Measurements from ENCODE around the gene PLK5. TPM values are rescaled to one million over a fixed set of nuclear protein-coding genes. Genes with fewer than 3 reads are reported as not detected.

The PLK5 gene
- total RNA-seq, 1 donor from 2014 or later = not detected

DNA sequence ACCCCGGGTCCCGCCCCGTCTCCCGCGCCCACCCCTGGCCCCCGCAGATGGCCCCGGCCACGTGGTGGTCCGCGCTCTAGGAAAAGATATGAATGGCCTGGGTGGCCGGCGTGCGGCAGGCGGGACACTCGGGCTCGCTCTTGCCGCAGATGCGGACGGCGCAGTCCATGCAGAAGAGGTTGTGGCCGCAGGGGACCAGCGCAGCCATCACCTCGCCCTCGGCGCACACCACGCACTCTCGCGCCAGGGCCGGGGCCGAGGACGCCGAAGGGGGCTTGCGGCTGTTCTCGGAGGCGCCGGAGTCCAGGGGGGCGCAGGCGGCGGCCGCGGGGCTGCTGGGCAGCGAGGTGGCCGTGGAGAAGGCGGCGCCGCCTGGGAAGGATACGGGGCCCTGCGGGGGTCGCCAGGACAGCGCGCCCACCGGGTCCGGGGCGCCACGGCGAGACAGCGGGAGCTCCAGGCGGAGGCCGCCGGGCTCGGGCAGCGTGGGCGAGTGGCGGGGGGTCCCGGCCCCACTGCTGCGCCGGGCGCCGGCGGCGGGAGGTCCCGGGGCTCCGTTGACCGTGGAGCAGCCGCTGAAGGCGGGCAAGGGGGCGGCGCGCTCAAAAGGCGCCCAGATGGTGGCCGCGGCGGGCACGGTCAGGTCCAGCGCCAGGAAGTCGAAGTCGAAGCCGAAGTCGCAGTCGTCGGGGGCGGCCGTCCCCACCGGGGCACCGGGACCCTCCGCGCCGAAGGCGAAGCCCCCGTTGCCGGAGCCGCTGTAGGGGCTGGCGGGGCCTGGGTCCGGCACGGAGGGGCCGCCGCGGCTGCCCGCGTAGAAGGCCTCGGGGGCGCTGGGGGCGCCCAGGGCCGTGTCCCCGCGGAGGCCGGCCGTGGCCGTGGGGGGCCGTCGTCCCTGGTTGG lies 31.9 kb downstream of the PLK5 start:
- H3K4me3 ChIP-seq (ENCODE audit: low read depth, low read length) = no peak overlapping the region
- DNase-seq (ENCODE audit: low read depth) = no peak
- H3K36me3 ChIP-seq (ENCODE audit: control insufficient read depth, insufficient read depth, low read length) = peaks cover 2% of the 10 kb centered on the region
- no peaks in the 10 kb centered on the region for H3K27me3 ChIP-seq (ENCODE audit: control insufficient read depth, insufficient read depth, low read length)
- TF ChIP-seq, protein P1, sequence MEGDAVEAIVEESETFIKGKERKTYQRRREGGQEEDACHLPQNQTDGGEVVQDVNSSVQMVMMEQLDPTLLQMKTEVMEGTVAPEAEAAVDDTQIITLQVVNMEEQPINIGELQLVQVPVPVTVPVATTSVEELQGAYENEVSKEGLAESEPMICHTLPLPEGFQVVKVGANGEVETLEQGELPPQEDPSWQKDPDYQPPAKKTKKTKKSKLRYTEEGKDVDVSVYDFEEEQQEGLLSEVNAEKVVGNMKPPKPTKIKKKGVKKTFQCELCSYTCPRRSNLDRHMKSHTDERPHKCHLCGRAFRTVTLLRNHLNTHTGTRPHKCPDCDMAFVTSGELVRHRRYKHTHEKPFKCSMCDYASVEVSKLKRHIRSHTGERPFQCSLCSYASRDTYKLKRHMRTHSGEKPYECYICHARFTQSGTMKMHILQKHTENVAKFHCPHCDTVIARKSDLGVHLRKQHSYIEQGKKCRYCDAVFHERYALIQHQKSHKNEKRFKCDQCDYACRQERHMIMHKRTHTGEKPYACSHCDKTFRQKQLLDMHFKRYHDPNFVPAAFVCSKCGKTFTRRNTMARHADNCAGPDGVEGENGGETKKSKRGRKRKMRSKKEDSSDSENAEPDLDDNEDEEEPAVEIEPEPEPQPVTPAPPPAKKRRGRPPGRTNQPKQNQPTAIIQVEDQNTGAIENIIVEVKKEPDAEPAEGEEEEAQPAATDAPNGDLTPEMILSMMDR (IDR thresholded peaks at IDR 0.05; ENCODE audit: insufficient read depth, low read length, severe bottlenecking) = no peak
- FAIRE-seq = no peak

DNA sequence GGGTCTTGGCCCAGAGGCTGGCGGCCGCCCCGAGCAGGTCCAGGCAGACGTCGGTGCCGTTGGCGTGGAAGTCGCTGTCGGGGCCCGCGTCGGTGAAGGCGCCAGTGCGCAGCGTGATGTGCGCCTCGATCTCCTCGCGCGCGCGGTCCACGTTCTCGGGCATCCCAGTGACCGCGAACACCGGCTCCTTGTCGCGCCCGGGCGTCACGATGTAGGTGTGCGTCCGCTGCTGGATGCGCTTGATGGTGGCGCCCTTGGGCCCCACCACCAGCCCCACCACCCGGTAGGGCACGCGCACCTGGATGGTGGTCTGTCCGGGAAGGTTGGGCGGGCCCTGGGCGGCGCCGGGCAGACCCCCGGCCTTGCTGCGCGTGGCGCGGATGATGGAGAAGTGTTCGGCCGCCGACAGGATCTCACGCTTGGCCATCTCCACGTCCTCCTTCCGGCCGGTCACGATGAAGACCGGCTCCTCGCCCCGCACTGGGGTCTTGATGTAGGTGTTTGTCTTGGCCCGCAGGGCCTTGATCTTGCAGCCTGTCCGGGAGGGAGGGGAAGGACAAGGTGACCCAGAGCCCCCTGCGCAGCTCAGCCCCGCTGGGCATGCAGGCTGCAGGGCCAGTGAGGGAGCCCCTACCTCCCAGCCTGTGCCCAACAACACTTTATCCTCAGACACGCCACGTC lies 32.7 kb downstream of the PLK5 start:
- DNase-seq (ENCODE audit: low read depth) (no peak), FAIRE-seq (no peak)
- TF ChIP-seq, protein P1 (IDR thresholded peaks at IDR 0.05; ENCODE audit: insufficient read depth, low read length, severe bottlenecking) = no peak
- H3K36me3 ChIP-seq (ENCODE audit: control insufficient read depth, insufficient read depth, low read length) = peaks cover 2% of the 10 kb centered on the region
- no peaks in the 10 kb centered on the region for H3K27me3 ChIP-seq (ENCODE audit: control insufficient read depth, insufficient read depth, low read length)
- no peak overlapping the region for H3K4me3 ChIP-seq (ENCODE audit: low read depth, low read length)

DNA sequence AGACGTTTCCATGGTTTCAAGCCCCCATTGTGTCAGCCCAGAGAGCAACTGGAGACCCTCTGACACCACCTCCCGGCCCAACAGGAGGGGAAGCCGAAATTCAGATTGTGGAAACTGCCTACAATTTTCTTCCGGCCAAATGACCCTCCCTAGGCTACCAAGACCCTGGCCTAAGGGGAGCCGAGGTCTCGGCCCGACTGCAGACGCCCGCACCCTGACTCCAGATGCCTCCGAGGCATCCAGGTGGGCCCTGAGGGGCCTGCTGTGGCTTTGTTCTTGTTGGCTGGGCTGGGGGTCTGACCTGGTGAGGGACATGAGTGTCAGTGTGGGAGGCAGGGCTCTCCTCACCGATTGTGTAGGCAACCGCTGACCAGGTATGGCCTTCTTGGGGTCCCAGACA lies 34.7 kb downstream of the PLK5 start:
- no peaks in the 10 kb centered on the region for H3K27me3 ChIP-seq (ENCODE audit: control insufficient read depth, insufficient read depth, low read length)
- TF ChIP-seq, protein P1 (IDR thresholded peaks at IDR 0.05; ENCODE audit: insufficient read depth, low read length, severe bottlenecking) = no peak
- H3K36me3 ChIP-seq (ENCODE audit: control insufficient read depth, insufficient read depth, low read length) = peaks cover 2% of the 10 kb centered on the region
- DNase-seq (ENCODE audit: low read depth) (no peak), FAIRE-seq (no peak)
- no peak overlapping the region for H3K4me3 ChIP-seq (ENCODE audit: low read depth, low read length)

DNA sequence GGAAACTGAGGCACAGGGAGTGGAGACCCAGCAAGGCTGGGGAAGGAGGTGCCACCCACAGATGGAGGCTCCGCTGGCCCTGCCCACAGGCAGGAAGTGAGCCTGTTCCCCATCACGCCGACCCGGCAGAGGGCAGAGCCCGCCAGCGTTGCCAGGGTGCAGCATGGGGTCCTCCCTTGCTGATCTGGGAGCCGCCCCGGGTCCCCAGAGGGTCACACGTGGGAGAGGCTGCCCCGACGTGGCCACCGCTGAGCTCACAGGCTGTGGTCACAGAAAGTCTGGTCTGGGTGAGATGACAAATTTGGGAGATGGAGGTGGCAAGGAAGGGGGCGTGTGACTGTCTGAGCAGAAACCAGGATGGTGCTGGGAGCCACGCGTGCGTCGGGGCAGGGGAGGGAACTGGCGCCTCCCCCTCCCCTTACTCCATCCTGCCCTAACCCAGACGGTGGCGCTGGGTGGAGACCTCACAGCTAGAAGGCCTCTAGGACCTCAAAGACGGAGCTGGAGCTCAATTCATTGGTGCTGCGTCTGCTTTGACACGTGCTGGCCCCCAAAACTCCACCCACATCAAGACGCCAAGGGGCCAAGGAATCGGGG lies 36.5 kb downstream of the PLK5 start:
- Histone ChIP-seq H3K36me3 (ENCODE audit: control insufficient read depth, insufficient read depth, low read length) (peaks cover 3% of the 10 kb centered on the region), H3K4me3 (ENCODE audit: low read depth, low read length) (no peak overlapping the region), H3K27me3 (ENCODE audit: control insufficient read depth, insufficient read depth, low read length) (no peaks in the 10 kb centered on the region)
- TF ChIP-seq, protein P1 (IDR thresholded peaks at IDR 0.05; ENCODE audit: insufficient read depth, low read length, severe bottlenecking) = no peak
- FAIRE-seq (no peak), DNase-seq (ENCODE audit: low read depth) (no peak)

DNA sequence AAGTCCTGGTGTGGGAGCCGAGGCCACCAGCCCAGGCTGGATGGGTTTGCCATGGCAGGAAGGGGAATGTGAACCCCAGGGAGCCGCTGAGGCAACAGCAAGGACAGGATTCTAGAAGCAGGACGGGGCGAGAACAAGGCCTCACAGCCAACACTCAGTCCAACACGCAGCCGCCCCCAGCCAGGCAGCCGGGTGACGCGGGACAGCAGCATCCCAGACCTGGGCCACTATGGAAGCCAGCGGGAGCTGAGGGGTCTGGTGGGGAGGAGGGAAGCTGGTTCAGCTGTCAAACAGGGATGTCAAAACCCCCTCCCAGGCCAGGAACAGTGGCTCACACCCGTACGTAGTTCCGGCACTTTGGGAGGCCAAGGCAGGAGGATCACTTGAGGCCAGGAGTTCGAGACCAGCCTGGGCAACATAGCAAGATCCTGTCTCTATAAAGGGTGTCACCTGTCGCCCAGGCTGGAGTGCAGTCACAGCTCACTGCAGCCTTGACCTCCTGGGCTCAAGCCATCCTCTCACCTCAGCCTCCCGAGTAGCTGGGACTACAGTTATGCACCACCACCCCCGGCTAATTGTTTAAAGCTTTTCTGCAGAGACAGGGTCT lies 37.5 kb downstream of the PLK5 start:
- H3K36me3 ChIP-seq (ENCODE audit: control insufficient read depth, insufficient read depth, low read length) = peaks cover 6% of the 10 kb centered on the region
- H3K27me3 ChIP-seq (ENCODE audit: control insufficient read depth, insufficient read depth, low read length) = no peaks in the 10 kb centered on the region
- FAIRE-seq = no peak
- no peak for DNase-seq (ENCODE audit: low read depth)
- TF ChIP-seq, protein P1 (IDR thresholded peaks at IDR 0.05; ENCODE audit: insufficient read depth, low read length, severe bottlenecking) = no peak
- H3K4me3 ChIP-seq (ENCODE audit: low read depth, low read length) = no peak overlapping the region
